Measurements from ENCODE around the gene TGM2.
"Not testable (repeated sequence)": the region's sequence is repeated elsewhere in the genome, so short reads cannot be mapped to it uniquely, and the experiment has no call there.

TGM2 gene

DNA sequence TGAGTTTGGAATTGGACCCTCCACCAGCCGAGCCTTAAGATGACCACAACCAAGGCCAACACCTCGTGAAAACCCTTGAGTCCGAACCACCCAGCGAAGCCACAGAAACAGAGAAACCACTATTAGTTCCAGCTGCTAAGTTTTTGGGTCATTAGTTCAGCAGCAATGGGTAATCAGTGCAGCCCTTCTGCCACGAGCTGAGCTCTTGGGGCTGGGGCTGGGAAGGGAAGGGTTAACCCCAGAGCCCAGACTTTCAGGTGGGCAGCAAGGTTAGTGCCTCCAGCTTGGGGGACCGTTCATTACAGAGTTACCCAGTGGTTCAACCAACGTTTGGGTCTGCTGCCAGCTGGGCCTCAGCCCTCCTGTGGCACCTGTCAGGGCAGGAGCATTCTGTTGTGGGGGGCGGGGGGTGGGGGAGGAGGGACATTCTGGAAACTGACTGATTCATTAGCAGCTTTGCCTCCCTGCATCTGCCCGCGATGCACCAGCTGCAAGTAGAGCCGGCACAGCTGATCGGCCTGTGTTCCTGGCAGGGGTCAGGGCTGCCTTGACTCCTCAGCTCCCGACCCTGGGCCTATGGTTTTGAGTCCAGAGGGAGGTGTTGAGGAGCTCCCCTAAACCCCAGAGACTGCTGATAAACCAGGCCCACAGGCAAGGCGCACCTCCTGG, 52.7 kb downstream of the TGM2 start:
- DNase-seq: no peak

DNA sequence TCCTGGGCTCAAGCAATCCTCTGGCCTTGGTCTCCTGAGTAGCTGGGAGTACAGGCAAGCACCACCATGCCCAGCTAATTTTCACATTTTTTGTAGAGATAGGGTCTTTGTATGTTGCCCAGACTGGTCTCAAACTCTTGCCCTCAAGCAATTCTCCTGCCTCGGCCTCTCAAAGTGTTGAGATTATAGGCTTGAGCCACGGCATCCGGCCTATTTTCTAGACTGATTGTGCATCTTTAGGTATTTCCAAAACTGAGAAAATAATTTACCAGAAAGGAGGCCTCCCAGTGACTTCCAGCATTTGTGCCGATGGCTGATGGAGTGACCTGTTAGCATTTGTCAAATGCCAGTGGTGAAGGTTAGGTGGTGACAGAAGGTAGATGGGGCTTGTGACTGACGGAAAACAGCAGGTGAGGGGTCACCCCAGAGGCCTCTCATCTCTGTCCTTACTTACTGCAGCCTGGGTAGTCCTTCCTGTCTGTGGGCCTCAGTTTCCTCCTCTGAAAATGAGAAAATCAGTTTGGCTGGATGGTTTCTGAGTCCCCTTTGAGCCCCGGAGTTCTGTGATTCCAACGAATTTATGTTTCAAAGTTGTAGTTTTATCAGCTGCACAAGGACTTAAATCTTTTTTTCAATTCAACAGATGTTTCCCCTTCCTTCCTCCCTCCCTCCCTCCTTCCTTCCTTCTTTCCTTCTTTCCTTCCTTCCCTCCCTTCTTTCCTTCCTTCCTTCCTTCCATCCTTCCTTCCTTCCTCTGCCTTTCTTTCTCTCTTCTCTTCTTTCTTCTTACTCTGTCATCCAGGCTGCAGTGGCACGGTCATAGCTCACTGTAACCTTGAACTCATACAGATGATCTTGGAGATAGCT, 53.5 kb downstream of the TGM2 start:
- no peak for DNase-seq

DNA sequence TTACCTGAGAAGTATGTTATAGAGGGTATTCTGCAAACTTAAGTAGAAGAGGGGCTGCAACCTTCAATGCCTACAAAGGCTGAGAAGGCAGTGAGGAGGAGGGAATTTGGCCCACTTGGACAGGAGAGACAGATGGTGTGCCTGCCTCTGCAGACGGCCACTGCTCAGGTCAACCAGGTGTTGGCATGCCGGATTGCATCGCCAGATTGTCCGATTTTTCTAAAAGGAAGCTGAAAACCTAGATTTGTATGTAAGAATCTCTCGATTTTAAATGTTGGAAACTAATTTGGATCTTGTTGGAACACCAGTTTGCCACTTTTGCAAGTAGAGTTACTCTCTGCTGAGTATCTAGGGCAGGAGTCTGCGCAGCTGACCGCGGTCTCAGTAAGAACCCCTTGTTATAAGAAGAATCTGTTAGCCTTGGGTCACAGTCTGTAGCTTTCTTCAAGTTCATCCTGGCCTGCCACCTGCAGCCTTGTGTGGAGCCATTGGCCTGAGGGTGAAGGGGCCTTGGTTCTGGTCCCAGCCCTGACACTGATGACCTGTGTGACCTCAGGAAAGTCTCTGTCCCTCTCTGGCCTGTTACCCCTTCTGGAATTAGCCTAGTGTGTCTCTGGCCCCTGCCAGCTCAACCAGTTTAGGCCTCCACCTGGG, 54.4 kb downstream of the TGM2 start:
- DNase-seq: no peak

DNA sequence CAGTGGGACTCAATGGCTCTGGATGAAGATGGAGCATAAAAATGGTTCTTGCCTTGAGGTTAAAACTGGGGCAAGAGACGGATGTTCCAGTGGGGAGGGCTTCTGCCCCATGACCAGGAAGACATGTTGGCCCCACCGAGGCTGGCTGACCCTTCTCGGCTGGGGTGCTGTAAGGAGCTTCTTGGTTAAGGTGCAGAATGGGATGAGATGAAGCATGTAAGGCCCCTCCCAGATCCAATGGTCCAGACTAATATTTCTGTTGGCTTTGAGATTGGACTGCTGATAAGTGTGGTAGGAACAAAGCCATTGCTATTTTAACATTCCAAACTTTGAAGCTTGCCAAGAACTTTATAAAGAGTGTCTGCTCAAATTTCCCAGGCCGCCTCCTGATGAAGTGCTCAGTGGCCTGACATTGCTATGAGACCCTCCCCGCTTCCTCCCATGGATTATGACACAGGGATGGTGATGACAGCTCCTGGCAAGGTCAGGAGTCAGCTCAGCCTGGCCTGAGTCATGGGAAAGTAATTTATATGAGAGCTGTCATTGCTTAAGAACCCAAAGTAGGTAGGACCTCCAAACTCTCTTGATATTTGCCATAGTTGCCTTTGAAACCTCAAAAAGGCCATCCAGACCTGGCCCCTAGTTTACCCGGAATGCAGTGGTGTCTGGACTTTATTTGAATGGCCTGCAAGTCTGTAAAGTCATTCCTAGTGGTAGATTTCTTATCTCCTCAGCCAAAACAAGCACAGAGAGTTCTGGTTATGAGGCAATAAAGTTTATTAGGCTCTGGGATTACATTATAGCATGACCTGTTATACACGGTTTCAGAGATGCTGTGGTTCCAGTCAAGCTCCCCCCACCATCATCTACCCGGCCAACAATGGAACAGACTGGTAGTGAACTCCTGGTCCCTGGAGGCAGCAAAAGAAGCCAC, 55.2 kb downstream of the TGM2 start:
- DNase-seq: no peak

DNA sequence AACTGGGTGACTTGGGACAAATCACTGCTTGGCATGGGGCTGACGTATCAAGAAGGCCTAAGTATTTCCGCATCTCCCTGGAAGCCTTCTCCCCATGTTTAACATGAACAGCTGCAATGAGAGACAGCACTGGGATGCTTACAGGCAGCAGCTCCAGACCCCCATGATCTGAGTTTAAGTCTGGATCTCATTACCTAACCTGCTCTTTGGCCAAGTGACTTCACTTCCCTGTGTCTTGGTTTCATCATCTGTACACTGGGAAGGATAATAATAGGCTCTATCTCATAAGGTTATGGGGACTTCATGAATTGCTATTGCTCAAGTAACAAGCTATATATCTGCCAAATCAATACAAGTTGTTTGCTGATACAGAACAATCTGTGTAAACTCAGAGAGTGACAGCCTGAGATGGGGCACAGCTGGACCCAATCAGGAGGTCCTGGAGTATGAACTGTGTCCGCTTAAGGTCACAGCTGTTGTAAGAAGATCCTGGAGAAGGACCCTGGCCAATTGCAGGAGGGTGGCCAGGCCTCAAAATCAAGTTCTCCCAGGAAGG, 56.0 kb downstream of the TGM2 start:
- DNase-seq: no peak

DNA sequence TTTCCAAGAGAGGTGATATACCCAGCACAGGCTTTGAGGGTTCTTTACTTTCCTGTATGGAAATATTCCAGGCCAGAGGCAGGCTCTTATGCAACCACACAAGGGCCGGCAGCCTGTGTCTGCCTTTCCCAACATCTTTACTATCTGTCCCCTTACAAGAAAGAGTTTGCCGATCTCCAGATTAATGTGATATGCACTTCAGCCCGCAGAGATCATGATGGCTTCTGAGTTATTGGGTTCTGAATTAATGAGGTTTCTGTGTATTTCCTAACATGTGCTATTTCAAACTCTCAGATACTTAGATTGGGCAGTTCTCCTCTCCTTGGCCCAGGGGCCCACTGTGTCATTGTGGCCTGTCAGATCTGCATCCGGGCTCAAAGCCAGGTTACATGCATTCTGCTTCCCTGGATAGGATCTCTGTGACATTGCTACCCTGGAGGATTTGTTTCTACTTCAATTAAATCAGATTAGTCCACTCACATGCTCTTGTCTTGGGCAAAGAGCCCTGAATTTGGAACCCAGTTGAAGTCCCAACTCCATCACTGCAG, 56.6 kb downstream of the TGM2 start:
- DNase-seq: no peak

DNA sequence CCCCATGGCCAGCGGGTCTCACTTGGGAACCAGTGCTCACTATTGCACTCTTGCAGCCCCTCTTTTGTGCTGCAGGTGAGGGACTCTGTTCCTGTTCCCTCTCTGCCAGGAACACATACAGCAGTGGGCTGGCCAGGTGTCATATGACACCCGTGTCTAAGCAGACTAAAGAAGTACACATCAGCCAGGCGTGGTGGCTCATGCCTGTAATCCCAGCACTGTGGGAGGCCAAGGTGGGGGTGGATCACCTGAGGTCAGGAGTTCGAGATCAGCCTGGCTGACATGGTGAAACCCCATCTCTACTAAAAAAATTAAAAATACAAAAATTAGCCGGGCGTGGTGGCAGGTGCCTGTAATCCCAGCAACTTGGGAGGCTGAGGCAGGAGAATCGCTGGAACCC, 57.2 kb downstream of the TGM2 start:
- DNase-seq: not testable (repeated sequence)

DNA sequence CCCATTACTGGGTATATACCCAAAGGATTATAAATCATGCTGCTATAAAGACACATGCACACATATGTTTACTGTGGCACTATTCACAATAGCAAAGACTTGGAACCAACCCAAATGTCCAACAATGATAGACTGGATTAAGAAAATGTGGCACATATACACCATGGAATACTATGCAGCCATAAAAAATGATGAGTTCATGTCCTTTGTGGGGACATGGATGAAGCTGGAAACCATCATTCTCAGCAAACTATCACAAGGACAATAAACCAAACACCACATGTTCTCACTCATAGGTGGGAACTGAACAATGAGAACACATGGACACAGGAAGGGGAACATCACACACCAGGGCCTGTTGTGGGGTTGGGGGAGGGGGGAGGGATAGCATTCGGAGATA, 57.7 kb downstream of the TGM2 start:
- DNase-seq: not testable (repeated sequence)

DNA sequence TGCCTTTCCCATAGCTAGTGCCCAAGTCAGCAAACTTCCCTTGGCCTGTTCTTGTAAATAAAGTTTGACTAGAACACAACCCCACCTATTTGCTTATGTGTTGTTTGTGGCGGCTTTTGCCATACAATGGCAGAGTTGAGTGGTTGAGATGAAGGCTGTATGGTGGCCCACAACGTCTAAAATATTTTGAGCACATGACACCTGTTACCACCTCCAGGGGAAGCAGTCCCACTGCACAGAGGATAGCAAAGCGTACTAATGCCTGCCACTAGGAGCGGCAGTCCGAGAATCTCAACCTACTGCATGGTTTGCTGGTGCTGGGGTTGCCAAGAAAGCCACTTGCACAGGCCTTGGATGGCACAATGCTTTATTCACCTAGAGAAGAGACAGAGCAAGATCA, 58.6 kb downstream of the TGM2 start:
- no peak for DNase-seq

DNA sequence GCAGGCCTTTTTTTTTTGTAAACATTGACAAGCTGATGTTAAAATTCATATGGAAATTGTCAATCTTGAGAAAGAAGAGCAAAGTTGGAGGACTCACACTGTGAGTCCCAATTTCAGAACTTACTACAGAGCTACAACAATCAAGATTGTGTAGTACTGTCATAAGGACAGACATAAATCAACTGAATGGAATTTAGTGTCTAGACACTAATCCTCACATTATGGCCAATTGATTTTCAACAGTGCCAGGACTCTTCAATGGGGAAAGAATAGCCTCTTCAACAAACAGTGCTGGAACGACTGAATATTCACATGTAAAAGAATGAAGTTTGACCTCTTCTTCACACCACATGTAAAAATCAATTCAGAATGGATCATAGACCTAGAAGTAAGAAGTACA, 60.8 kb downstream of the TGM2 start:
- DNase-seq: no peak

DNA sequence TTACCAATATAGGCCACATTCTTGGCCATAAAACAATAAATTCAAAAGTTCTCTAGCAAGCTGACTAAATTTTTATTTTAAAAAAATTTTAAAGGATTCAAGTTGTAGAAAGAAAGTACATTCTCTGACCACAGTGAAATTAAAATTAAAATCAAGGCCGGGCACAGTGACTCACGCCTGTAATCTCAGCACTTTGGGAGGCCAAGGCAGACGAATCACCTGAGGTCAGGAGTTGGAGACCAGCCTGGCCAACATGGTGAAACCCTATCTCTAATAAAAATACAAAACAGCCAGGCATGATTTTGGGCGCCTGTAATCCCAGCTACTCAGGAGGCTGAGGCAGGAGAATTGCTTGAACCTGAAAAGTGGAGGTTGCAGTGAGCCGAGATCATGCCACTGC, 62.9 kb downstream of the TGM2 start:
- DNase-seq: not testable (repeated sequence)

DNA sequence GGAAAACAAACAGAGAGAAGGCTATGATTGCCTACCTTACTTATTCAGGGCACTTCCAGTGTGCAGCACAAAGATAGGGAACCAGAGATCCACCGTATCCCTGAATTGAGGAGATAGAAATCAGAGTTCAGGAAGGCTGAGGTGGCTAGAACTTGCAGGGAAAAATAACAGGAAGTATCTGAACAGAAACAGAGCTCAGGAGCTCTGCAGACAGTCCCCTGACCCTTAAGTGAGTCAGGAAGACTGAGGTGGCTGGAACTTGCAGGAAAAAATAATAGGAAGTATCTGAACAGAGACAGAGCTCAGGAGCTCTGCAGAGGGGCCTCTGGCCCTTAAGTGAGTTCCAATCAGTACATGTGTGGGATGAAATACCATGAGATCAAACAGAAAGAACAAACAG, 66.1 kb downstream of the TGM2 start:
- DNase-seq: no peak

DNA sequence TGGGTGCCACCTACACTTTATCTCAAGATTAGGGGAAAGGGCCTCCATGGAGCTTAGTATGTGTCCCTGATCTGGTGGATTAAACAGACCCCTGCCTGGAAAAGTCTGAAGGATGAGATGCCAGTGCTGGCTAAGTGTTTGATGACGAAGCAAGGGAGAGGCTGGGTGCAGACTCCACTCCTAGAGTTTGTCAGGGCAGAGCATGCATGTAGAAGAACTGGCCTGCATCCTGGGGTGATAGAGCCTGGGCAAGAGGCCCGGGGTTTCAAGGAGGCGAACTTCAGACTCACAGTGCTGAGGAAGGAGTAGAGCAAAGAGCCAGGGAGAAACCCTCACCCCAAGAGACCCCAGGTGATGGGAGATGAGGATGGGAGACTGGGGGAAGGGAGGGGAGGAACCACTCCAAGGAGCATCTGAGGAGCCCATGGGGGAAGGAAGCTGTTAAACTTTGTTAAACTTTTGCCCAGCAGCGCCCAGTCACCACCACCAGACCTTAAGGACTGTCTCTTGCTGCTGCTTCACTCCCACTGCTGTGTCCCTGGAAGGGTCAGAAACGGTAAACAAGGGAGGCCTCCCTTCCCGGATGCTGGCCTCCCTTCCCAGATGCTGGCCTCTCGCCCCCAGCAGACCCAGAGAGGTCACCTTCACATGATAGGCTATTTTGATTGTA, 69.9 kb downstream of the TGM2 start:
- DNase-seq: no peak

DNA sequence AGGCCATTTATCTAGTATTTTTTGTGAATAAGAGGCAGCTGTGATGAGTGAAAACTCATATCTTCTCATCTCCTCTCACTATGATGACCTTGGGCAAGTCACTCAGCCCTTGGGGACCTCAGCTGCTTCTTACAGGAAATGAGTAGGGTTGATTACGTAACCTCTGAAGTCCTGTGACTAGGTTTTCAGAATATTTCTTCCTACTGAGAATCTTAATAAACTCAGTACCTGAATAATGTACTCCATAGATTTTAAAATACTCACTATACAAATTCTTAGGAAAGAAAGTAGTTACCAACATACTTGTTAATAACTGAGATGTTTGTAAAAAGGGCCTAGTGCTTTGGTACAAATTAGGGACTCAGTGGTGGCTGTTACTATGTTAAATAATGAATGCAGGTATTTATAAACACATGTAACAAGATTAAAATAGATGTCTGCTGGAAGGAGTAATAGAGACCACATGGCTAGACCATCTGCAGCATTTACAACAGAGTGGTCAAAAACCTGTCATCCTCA, 70.6 kb downstream of the TGM2 start:
- DNase-seq: no peak

DNA sequence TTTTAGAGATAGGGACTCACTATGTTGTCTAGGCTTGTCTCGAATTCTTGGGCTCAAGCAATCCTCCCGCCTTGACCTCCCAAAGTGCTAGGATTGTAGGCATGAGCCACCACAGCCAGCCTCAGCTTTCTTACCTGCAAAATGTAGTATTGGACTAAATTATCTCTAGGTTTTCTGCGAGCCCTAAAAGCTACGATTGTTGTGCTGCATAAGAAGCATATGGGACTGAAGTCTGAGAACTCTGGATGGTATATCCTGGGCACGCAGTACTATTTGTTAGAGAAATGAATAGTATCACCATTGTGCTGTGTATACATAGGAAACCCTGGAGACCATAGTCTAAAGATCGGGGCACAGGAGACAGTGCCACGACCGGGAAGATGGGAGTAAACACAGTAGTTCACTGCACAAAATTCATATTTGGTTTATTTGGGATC, 71.4 kb downstream of the TGM2 start:
- no peak for DNase-seq

DNA sequence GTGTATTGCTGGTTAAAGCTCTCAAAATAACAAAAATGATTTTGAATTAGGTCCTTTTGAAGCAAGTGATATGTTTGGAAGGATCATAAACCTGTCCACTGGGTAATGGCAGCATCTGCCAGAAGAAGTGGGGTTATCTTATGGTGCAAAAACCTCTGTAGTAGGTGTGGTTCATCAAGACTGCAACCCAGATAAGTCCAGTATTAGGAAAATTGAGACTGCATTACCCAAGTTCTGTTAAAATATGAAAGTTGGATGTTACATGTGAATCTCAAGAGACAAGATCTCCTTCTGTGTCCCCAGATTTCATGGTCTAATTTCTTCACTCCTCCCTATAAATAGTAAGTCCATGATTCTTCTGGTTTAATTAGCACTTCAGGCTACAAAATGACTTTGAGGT, 72.2 kb downstream of the TGM2 start:
- DNase-seq: no peak

DNA sequence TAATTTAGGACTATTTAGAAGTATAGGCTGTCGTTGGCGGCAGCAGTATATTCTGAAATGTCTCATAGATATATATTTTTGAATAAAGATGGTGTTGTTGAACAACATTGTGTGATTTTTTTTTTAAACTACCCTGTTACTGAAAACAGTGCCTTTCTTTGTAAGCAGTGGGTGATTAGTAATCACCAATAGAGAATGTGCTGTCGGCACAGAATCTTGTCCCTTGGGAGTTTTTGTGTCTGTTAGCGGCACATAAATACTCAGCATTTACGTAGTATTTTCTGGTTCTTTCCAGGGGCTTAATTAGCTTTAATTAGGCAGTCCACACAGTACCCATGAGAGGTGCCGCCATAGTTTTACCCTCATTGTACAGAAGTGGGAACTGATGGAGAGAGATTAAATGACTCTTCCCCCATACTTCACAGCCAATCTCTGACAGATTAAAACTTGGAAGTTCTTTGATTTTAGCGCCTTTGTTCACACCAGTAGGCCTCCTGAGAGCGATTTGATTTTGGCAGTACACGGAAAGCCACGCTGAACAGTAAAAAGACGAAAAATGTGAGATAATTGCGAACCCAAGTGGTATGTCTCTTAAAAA, 72.7 kb downstream of the TGM2 start:
- DNase-seq: no peak

DNA sequence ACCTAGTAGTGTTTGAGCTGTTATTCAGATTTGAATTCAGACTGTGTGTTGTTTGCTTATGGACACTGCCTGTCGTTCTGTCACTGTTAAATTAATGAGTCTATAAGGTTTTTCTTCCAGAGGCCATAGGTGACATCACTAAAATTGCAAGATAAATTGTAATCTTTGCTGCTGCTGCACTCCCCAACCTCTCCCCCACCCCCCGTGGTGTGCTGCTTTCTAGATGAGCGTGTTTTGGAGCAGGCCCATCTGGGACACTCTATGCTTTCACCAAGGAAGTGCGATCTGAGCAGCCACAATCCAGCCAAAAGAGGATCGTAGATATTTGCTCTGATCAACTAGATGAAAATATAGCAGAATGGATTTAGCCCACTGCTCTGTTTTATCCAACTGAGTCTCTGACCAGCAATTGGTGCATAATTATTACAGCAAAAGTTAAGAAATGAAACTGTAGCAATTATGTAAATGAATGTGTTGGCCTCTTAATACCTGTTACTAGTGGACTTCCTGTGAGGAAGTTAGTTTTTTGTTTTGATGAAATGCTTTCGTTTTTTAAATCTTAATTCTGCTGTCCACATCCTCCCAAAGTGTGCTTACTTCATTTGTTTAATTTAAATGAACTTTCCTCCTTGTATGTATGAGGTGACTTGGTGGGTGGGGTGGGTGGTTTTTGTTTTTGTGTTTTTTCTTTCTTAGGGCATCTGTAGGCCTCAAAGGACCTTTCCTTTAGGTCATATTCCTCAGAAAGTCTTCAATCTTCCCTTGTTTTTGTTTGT, 73.4 kb downstream of the TGM2 start:
- no peak for DNase-seq

DNA sequence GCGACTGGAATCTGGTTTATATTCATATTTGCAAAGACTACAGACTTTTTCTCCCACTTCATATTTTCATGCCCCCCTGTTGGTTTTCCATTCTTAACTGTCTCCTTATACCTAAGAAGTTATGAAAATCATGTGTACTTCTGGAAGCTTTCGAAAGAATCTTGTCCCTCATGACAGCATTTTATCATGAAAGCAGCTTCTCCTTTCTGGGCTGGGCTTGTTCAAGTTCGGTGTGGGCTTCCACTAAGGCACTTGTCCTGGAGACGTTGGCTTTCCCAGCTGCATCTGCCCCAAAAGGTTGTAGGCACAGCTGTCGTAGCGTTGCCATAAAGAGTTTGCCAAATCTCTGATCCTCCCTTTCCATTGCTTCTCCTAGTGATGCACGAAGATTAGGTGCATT, 75.0 kb downstream of the TGM2 start:
- no peak for DNase-seq

DNA sequence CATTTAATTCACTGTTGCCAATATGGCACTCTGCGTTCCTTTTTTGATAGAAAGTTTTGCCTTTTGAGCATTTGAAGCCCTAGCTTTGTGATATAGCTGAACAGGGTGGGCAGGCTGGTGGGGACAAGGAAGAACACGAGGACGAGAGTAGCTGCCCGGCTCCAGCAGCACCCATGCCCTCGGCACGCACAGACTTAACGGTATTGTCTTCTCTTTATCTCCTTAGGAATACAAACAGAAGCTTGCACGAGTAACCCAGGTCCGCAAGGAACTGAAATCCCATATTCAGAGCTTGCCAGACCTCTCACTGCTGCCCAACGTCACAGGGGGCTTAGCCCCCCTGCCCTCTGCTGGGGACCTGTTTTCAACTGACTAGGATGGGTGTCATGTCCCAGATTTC, 75.6 kb downstream of the TGM2 start:
- DNase-seq: no peak
